ENCODE measurements around the gene SAFB2. TPM values are rescaled to one million over a fixed set of nuclear protein-coding genes. Genes with fewer than 3 reads are reported as not detected.

Gene SAFB2
- total RNA-seq, 6 donors from 2014 or later = 41.8 to 273 (median 94.5) TPM

DNA sequence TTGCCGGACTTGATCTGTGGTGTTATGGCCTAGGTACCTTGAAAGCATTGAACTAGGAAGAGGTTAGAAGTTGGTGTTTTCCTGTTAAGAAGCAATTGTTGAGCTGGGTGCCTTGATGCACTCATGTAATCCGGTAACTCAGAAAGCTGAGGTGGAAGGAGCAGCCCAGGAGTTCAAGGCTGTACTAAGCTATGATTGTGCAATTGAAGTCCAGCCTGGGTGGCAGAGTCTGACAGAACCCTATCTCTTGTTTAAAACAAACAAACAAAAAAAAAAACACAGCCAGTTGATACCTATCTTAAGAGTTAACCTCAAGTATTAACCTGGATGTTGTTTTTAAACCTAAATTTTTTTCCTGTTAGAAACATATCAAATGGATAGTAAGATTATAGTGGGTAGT lies 19.6 kb upstream of the SAFB2 start:
- 76 to 93% methylated on average over 2 of the region's 2 CpGs for WGBS, 2 donors

DNA sequence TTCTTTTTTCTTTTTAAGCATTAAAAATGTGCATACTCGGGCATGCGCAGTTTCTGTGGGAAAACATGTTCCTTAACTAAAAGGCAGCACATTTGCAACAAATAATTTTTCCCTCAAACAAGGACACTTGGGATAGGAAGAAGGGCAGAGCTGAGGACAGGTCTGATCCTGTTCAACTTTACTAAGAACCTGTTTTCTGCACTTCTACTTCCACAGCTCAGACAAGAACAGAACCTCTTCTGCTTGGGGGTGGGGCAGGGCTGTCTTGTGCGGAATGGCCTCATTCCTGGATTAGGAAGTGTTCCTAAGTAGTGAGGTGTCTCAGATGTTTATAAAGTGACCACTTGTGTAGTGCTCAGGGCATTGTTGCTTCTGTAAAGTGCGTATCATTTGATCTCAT lies 18.6 kb upstream of the SAFB2 start:
- DNase-seq = no peak
- peaks cover 15 to 52% (median 35%) of the 10 kb centered on the region in 4 donors for H3K36me3 ChIP-seq
- H3K4me1 ChIP-seq = peaks cover 0 to 26% (median 8%) of the 10 kb centered on the region in 4 donors
- no peak overlapping the region for H3K27ac ChIP-seq
- H3K4me3 ChIP-seq = no peak overlapping the region
- H3K9me3 ChIP-seq = no peaks in the 10 kb centered on the region
- no peak for TF ChIP-seq POLR2AphosphoS5 (IDR thresholded peaks at IDR 0.05)
- no peak for TF ChIP-seq EP300 (IDR thresholded peaks at IDR 0.05)
- TF ChIP-seq, protein P1, sequence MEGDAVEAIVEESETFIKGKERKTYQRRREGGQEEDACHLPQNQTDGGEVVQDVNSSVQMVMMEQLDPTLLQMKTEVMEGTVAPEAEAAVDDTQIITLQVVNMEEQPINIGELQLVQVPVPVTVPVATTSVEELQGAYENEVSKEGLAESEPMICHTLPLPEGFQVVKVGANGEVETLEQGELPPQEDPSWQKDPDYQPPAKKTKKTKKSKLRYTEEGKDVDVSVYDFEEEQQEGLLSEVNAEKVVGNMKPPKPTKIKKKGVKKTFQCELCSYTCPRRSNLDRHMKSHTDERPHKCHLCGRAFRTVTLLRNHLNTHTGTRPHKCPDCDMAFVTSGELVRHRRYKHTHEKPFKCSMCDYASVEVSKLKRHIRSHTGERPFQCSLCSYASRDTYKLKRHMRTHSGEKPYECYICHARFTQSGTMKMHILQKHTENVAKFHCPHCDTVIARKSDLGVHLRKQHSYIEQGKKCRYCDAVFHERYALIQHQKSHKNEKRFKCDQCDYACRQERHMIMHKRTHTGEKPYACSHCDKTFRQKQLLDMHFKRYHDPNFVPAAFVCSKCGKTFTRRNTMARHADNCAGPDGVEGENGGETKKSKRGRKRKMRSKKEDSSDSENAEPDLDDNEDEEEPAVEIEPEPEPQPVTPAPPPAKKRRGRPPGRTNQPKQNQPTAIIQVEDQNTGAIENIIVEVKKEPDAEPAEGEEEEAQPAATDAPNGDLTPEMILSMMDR (IDR thresholded peaks at IDR 0.05) = no peak
- no peak for TF ChIP-seq POLR2A (IDR thresholded peaks at IDR 0.05)
- WGBS, 2 donors = 84 to 92% methylated on average over 4 of the region's 4 CpGs
- ATAC-seq (ENCODE audit: low FRiP score in 2 of 2) = no peak
- no peaks in the 10 kb centered on the region for H3K27me3 ChIP-seq

More for the DNA sequence above, 19.6 kb upstream of the SAFB2 start:
- peaks cover 0 to 20% (median 8%) of the 10 kb centered on the region in 4 donors for H3K4me1 ChIP-seq
- DNase-seq (no peak), ATAC-seq (ENCODE audit: low FRiP score in 2 of 2) (no peak)
- H3K36me3 ChIP-seq = peaks cover 25 to 62% (median 46%) of the 10 kb centered on the region in 4 donors
- no peaks in the 10 kb centered on the region for H3K9me3 ChIP-seq
- H3K4me3 ChIP-seq = no peak overlapping the region
- TF ChIP-seq POLR2A (IDR thresholded peaks at IDR 0.05) = no peak
- TF ChIP-seq EP300 (IDR thresholded peaks at IDR 0.05) = no peak
- no peaks in the 10 kb centered on the region for H3K27me3 ChIP-seq
- no peak overlapping the region for H3K27ac ChIP-seq

DNA sequence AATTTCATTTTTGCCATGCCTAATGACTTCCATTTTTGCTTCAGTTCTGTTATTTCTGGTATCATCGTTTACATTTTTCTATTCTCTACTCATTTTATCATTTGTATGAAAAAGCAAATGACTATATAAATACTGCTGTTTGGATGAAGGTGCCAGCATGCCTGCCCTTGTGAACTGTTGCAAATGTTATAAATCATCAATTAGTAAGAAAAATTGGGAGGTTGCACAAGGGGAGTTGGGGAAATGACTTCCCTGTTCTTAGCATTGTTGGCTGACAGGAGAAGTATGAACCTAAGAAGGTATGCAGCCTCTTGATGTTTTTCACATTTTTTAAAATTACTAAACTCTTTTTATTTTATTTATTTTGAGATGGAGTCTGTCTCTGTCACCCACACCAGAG lies 15.4 kb upstream of the SAFB2 start:
- H3K27me3 ChIP-seq = no peaks in the 10 kb centered on the region
- DNase-seq (no peak), ATAC-seq (ENCODE audit: low FRiP score in 2 of 2) (no peak)
- no peak overlapping the region for H3K4me3 ChIP-seq
- H3K9me3 ChIP-seq = no peaks in the 10 kb centered on the region
- TF ChIP-seq POLR2AphosphoS5 (IDR thresholded peaks at IDR 0.05) (no peak), EP300 (IDR thresholded peaks at IDR 0.05) (no peak), POLR2A (IDR thresholded peaks at IDR 0.05) (no peak)
- TF ChIP-seq, protein P1 (IDR thresholded peaks at IDR 0.05) = no peak
- 65 to 74% methylated on average over 1 of the region's 1 CpG for WGBS, 2 donors
- no peak overlapping the region for H3K27ac ChIP-seq
- peaks cover 0 to 20% (median 13%) of the 10 kb centered on the region in 4 donors for H3K36me3 ChIP-seq
- peaks cover 4 to 30% (median 17%) of the 10 kb centered on the region in 4 donors for H3K4me1 ChIP-seq

DNA sequence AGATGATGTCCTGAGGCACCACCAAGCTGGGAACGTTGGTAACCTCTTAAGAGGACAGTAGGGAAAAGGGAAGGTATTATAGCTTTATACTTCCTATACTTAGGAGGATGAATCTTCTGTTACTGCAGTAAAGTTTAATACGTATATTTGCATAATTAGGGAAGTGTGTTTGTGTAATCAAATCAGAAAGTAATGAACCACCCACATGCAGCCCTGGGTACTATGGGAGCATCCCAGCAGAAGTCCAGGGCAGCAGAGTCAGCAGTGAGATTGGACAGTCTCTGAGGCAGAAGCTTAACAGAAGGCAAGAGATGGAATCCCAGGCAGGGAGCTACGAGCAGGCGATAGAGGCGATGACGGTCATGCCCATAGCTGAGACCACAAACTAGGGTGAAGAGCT lies 12.9 kb upstream of the SAFB2 start:
- H3K4me3 ChIP-seq = no peak overlapping the region
- TF ChIP-seq POLR2A (IDR thresholded peaks at IDR 0.05) = no peak
- TF ChIP-seq EP300 (IDR thresholded peaks at IDR 0.05) = no peak
- TF ChIP-seq, protein P1 (IDR thresholded peaks at IDR 0.05) = no peak
- TF ChIP-seq POLR2AphosphoS5 (IDR thresholded peaks at IDR 0.05) = no peak
- no peak for DNase-seq
- WGBS, 2 donors = 83 to 84% methylated on average over 6 of the region's 6 CpGs
- no peaks in the 10 kb centered on the region for H3K27me3 ChIP-seq
- peaks cover 26 to 45% (median 40%) of the 10 kb centered on the region in 4 donors for H3K4me1 ChIP-seq
- H3K27ac ChIP-seq = no peak overlapping the region
- no peaks in the 10 kb centered on the region for H3K9me3 ChIP-seq
- ATAC-seq (ENCODE audit: low FRiP score in 2 of 2) = no peak
- H3K36me3 ChIP-seq = peaks cover 0 to under 1% (median 0%) of the 10 kb centered on the region in 4 donors

DNA sequence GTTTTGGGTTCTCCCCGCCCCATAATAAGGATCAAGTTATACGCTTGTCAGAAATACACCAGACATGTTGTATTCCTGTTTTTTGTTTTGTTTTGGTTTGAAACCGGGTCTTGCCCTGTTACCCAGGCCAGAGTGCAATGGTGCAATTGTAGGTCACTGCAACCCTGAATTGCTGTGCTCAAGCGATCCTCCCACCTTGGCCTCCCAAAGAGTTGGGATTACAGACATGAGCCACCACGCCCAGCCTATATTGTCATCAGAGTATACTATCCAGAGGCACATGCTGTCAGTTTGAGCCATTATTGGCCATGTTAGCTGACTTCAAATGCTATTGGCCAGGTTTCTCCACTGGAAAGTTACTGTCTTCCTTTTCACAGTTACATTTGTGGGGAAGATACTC lies 10.1 kb upstream of the SAFB2 start:
- Histone ChIP-seq H3K4me1 (peaks cover 51 to 63% (median 54%) of the 10 kb centered on the region in 4 donors), H3K4me3 (no peak overlapping the region), H3K9me3 (no peaks in the 10 kb centered on the region), H3K27me3 (no peaks in the 10 kb centered on the region), H3K36me3 (peaks cover 0 to 25% (median 7%) of the 10 kb centered on the region in 4 donors), H3K27ac (no peak overlapping the region)
- DNase-seq (no peak), ATAC-seq (ENCODE audit: low FRiP score in 2 of 2) (no peak)
- TF ChIP-seq POLR2A (IDR thresholded peaks at IDR 0.05) = no peak
- TF ChIP-seq POLR2AphosphoS5 (IDR thresholded peaks at IDR 0.05) = no peak
- TF ChIP-seq EP300 (IDR thresholded peaks at IDR 0.05) = no peak
- TF ChIP-seq, protein P1 (IDR thresholded peaks at IDR 0.05) = no peak
- WGBS, 2 donors = 72 to 76% methylated on average over 5 of the region's 5 CpGs
